Neural cell (in vitro differentiated cells): Measurements from ENCODE around the gene ARHGAP25. TPM values are rescaled to one million over a fixed set of nuclear protein-coding genes. Genes with fewer than 3 reads are reported as not detected.

ENCODE experiments used
- H2AFZ ChIP-seq: fragments of 200-600, 300-800 bp; sonication (generic), shearing (Covaris generic); 2 replicates; pipeline ENCODE4 v1.6.0; 2014; ENCODE audit warnings: low read depth, mild to moderate bottlenecking, antibody characterized with exemption, low read length, moderate library complexity
- H3F3A ChIP-seq: fragments of 200-600 bp; shearing (Covaris generic); 2 replicates; pipeline ENCODE4 v1.6.1; 2016; ENCODE audit warnings: mild to moderate bottlenecking, moderate library complexity, mixed read lengths, antibody characterized with exemption, low read length; ENCODE audit not compliant: insufficient read depth, poor library complexity, severe bottlenecking
- H3K27ac ChIP-seq: fragments of 200-600, 300-800 bp; sonication (generic), shearing (Covaris generic); 2 replicates; pipeline ENCODE4 v1.5.1; 2014; ENCODE audit warnings: mild to moderate bottlenecking, low read length, moderate library complexity
- H3K27me3 ChIP-seq: fragments of 300-800, 200-600 bp; sonication (generic), shearing (Covaris generic); 2 replicates; pipeline ENCODE4 v1.6.0; 2014; ENCODE audit warnings: mild to moderate bottlenecking, low read depth, low read length, moderate library complexity; ENCODE audit not compliant: insufficient read depth
- H3K36me3 ChIP-seq: fragments of 300-800, 200-600 bp; sonication (generic), shearing (Covaris generic); 2 replicates; pipeline ENCODE4 v1.5.1; 2014; ENCODE audit warnings: mild to moderate bottlenecking, antibody characterized with exemption, low read length, moderate library complexity; ENCODE audit not compliant: insufficient read depth
- H3K4me2 ChIP-seq: fragments of 300-800, 200-600 bp; sonication (generic), shearing (Covaris generic); 2 replicates; pipeline ENCODE4 v1.6.0; 2014; ENCODE audit warnings: mild to moderate bottlenecking, low read length
- H3K4me3 ChIP-seq: fragments of 300-800, 200-600 bp; sonication (generic), shearing (Covaris generic); 2 replicates; pipeline ENCODE4 v1.5.1; 2014; ENCODE audit warnings: mild to moderate bottlenecking, low read length, moderate library complexity
- H3K79me2 ChIP-seq: fragments of 200-600 bp; shearing (Covaris generic); replicated peaks from 2 replicates; pipeline ENCODE4 v1.6.0; 2014; ENCODE audit warnings: mild to moderate bottlenecking, low read length, moderate library complexity; ENCODE audit not compliant: insufficient read depth
- H3K9ac ChIP-seq: fragments of 300-800, 200-600 bp; sonication (generic), shearing (Covaris generic); 2 replicates; pipeline ENCODE4 v1.6.1; 2016; ENCODE audit warnings: mild to moderate bottlenecking, low read length, mixed read lengths
- H3K9me2 ChIP-seq: fragments of 200-600 bp; shearing (Covaris generic); 2 replicates; pipeline ENCODE4 v1.6.1; 2016; ENCODE audit warnings: mild to moderate bottlenecking, low read length, mixed read lengths; ENCODE audit not compliant: insufficient read depth
- H3K9me3 ChIP-seq: fragments of 200-600, 300-800 bp; sonication (generic), shearing (Covaris generic); 2 replicates; pipeline ENCODE4 v1.6.1; 2016; ENCODE audit warnings: mild to moderate bottlenecking, mixed run types, low read length, moderate library complexity, mixed read lengths
- H4K20me1 ChIP-seq: fragments of 200-600 bp; shearing (Covaris generic); 2 replicates; pipeline ENCODE4 v1.6.1; 2016; ENCODE audit warnings: mild to moderate bottlenecking, mixed run types; ENCODE audit not compliant: insufficient read depth
- CTCF ChIP-seq: fragments of 450-650 bp; IDR thresholded peaks from 2 replicates; pipeline ENCODE4 v1.5.1; 2014; ENCODE audit warnings: antibody characterized with exemption, mild to moderate bottlenecking, moderate library complexity; ENCODE audit not compliant: poor library complexity, severe bottlenecking
- EP300 ChIP-seq: fragments of 450-650 bp; conservative IDR thresholded peaks from 2 replicates; pipeline ENCODE4 v1.6.1; 2014; ENCODE audit warnings: antibody characterized with exemption, mild to moderate bottlenecking, moderate library complexity; ENCODE audit not compliant: poor library complexity, severe bottlenecking
- EZH2 ChIP-seq: fragments of 200-600, 300-800 bp; shearing (Covaris generic), sonication (generic); IDR thresholded peaks from 2 replicates; pipeline ENCODE4 v1.6.1; 2014; ENCODE audit warnings: antibody characterized with exemption, low read length, borderline replicate concordance, mild to moderate bottlenecking; ENCODE audit not compliant: insufficient read depth, poor library complexity, severe bottlenecking
- MXI1 ChIP-seq: fragments of 450-650 bp; conservative IDR thresholded peaks from 2 replicates; pipeline ENCODE4 v1.6.1; 2014; ENCODE audit warnings: antibody characterized with exemption, mild to moderate bottlenecking; ENCODE audit not compliant: poor library complexity, severe bottlenecking
- POLR2AphosphoS5 ChIP-seq: IDR thresholded peaks from 2 replicates; pipeline ENCODE4 v1.6.1; 2012
- RAD21 ChIP-seq: fragments of 450-650 bp; conservative IDR thresholded peaks from 2 replicates; pipeline ENCODE4 v1.6.1; 2014; ENCODE audit warnings: antibody characterized with exemption, mild to moderate bottlenecking, moderate library complexity
- REST ChIP-seq: IDR thresholded peaks from 2 replicates; pipeline ENCODE4 v1.6.1; 2012; ENCODE audit warnings: borderline replicate concordance
- SMC3 ChIP-seq: fragments of 450-650 bp; conservative IDR thresholded peaks from 2 replicates; pipeline ENCODE4 v1.6.1; 2014; ENCODE audit warnings: antibody characterized with exemption, mild to moderate bottlenecking, moderate library complexity; ENCODE audit not compliant: poor library complexity
- TAF1 ChIP-seq: IDR thresholded peaks from 2 replicates; pipeline ENCODE4 v1.6.1; 2012; ENCODE audit warnings: low read depth
- polyA plus RNA-seq: library from polyadenylated mRNA; depleted of rRNA; stranded (reverse); fragments of >200 nt; gene quantifications from 2 replicates; pipeline ENCODE4 v1.2.3, GENCODE V29; 2014

The ARHGAP25 gene
- polyA plus RNA-seq, 1 donor from 2014 or later: not detected

- H3K27me3 ChIP-seq: no peaks in the 10 kb centered on the region
- no peak overlapping the region for H3K27ac ChIP-seq
- no peaks in the 10 kb centered on the region for H4K20me1 ChIP-seq
- no peak overlapping the region for H3K4me3 ChIP-seq
- H2AFZ ChIP-seq: no peak overlapping the region
- no peaks in the 10 kb centered on the region for H3K9me2 ChIP-seq
- no peaks in the 10 kb centered on the region for H3K79me2 ChIP-seq
- no peak overlapping the region for H3K9ac ChIP-seq
- TF ChIP-seq SMC3: no peak
- TF ChIP-seq MXI1: no peak
- TF ChIP-seq EZH2: no peak
- TF ChIP-seq RAD21: no peak
- TF ChIP-seq EP300: no peak
- TF ChIP-seq POLR2AphosphoS5: no peak
- no peak for TF ChIP-seq CTCF
- TF ChIP-seq REST: no peak
- TF ChIP-seq TAF1: no peak
- no peaks in the 10 kb centered on the region for H3K9me3 ChIP-seq
- H3F3A ChIP-seq: no peaks in the 10 kb centered on the region
- H3K36me3 ChIP-seq: no peaks in the 10 kb centered on the region
- no peak overlapping the region for H3K4me2 ChIP-seq
These were observed 27.5 kb downstream of the ARHGAP25 start for GRCh38 chr2:68762100-68762499.

- H3K4me3 ChIP-seq: no peak overlapping the region
- no peaks in the 10 kb centered on the region for H3K9me3 ChIP-seq
These were observed 28.1 kb downstream of the ARHGAP25 start for GRCh38 chr2:68762665-68763064.

More at GRCh38 chr2:68762665-68763064, 28.1 kb downstream of the ARHGAP25 start:
- Histone ChIP-seq H3K79me2 (no peaks in the 10 kb centered on the region), H3F3A (no peaks in the 10 kb centered on the region), H4K20me1 (no peaks in the 10 kb centered on the region), H2AFZ (no peak overlapping the region), H3K4me2 (no peak overlapping the region), H3K36me3 (no peaks in the 10 kb centered on the region), H3K27ac (no peak overlapping the region), H3K9me2 (no peaks in the 10 kb centered on the region), H3K27me3 (no peaks in the 10 kb centered on the region), H3K9ac (no peak overlapping the region)
- TF ChIP-seq REST: no peak
- no peak for TF ChIP-seq RAD21
- no peak for TF ChIP-seq MXI1
- TF ChIP-seq TAF1: no peak
- TF ChIP-seq SMC3: no peak
- TF ChIP-seq EZH2: no peak
- TF ChIP-seq EP300: no peak
- TF ChIP-seq POLR2AphosphoS5: no peak
